Chondrocyte (in vitro differentiated cells): ENCODE results near the gene AXIN1. TPM values are rescaled to one million over a fixed set of nuclear protein-coding genes. Genes with fewer than 3 reads are reported as not detected.
"Not testable (repeated sequence)": the region's sequence is repeated elsewhere in the genome, so short reads cannot be mapped to it uniquely, and the experiment has no call there.

Experiments
- DNase-seq: peaks from one replicate; pipeline ENCODE4 v3.0.0; 2021; ENCODE audit warnings: mixed read lengths, low spot score
- H3K27ac Mint-ChIP-seq: one replicate; pipeline ENCODE4 v1.8.0; 2021; ENCODE audit warnings: mild to moderate bottlenecking, moderate library complexity, mixed read lengths; ENCODE audit not compliant: unreplicated experiment
- H3K27me3 Mint-ChIP-seq: 2 replicates; pipeline ENCODE4 v1.8.0; 2021; ENCODE audit warnings: low read depth, mixed read lengths
- H3K36me3 Mint-ChIP-seq: 2 replicates; pipeline ENCODE4 v1.8.0; 2021; ENCODE audit warnings: low read depth, mixed read lengths
- H3K4me1 Mint-ChIP-seq: 2 replicates; pipeline ENCODE4 v1.8.0; 2021; ENCODE audit warnings: low read depth, mild to moderate bottlenecking, mixed read lengths
- H3K4me3 Mint-ChIP-seq: one replicate; pipeline ENCODE4 v1.8.0; 2021; ENCODE audit warnings: mild to moderate bottlenecking, moderate library complexity, mixed read lengths; ENCODE audit not compliant: unreplicated experiment
- H3K9me3 Mint-ChIP-seq: 2 replicates; pipeline ENCODE4 v1.8.0; 2021; ENCODE audit warnings: low read depth, mixed read lengths
- CTCF ChIP-seq: fragments of 200-600 bp; sonication (generic); IDR thresholded peaks from 2 replicates; pipeline ENCODE4 v1.5.0; 2021; ENCODE audit warnings: antibody characterized with exemption, mild to moderate bottlenecking, moderate library complexity
- total RNA-seq: library from RNA; stranded (reverse); gene quantifications from 3 replicates; pipeline ENCODE4 v1.2.1, GENCODE V29; 2021

The AXIN1 gene
- total RNA-seq, 1 donor from 2014 or later, result 27.2 TPM

- peaks cover 22% of the 10 kb centered on the region for H3K4me1 Mint-ChIP-seq
- no peak overlapping the region for H3K4me3 Mint-ChIP-seq
- no peak for DNase-seq
- no peak for TF ChIP-seq CTCF
- H3K27me3 Mint-ChIP-seq, result no peaks in the 10 kb centered on the region
- H3K9me3 Mint-ChIP-seq, result no peaks in the 10 kb centered on the region
- no peak overlapping the region for H3K27ac Mint-ChIP-seq
- H3K36me3 Mint-ChIP-seq, result no peaks in the 10 kb centered on the region
These were observed 19.0 kb downstream of the AXIN1 start for GRCh38 chr16:333406-334094.

DNA sequence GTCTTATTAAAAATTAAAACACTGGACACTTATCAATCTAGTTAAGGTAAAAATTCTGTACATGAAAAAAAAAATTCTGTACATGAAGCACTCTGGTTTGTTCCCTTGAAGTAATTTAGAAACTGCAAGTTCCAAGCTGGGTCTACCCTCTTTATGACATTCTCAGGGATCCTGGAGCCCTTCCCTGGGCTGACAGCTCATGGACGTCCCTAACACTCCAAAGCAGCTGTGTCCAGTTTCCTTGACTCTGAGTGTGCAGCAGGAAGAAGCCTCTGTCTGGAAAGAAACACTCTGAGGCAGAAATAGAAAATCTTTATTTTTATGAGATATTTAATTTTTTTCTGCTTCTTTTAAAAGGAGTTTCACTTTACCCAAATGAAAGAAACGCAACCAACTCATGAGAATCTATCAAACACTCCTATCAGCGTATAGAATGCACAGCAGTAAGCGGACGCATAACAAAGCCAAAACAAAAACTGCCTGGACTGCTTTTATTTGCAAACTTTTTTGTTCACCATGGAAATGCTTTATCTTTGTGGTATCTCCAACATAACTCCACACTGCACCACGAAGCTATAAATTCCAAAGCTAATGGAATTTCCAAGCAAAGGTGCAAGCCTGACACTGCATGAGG, 21.2 kb downstream of the AXIN1 start:
- not testable (repeated sequence) for H3K9me3 Mint-ChIP-seq, H3K36me3 Mint-ChIP-seq, H3K4me3 Mint-ChIP-seq, H3K27me3 Mint-ChIP-seq, DNase-seq
- H3K27ac Mint-ChIP-seq, result peak overlapping the region; percentile 41
- peaks cover 32% of the 10 kb centered on the region for H3K4me1 Mint-ChIP-seq

DNA sequence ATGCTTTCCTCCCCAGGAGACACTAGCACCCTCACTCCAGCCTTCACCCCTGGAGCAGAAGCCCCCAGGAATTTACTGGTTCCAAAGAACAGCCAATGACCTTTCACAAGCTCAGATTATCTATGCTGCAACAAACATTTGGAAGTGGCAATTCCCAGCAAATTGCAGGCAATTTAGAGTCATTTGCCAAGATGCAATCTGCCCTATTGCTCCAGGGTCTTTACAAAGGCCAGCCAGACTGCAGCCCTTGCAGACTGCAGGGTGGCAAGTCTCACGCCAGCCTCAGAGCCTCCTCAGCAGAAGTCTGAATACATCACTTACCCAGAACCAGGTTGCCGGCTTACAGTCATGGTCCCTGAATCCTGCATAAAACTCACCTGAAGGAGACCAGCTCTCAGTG, 21.8 kb downstream of the AXIN1 start:
- no peak for TF ChIP-seq CTCF
- Mint-ChIP-seq H3K27me3 (no peaks in the 10 kb centered on the region), H3K4me1 (peaks cover 32% of the 10 kb centered on the region), H3K4me3 (no peak overlapping the region), H3K36me3 (no peaks in the 10 kb centered on the region), H3K9me3 (no peaks in the 10 kb centered on the region), H3K27ac (no peak overlapping the region)
- no peak for DNase-seq

GRCh38 chr16:325375-326145, 27.0 kb downstream of the AXIN1 start:
- H3K27ac Mint-ChIP-seq, result no peak overlapping the region
- DNase-seq, result no peak
- no peak overlapping the region for H3K4me3 Mint-ChIP-seq
- peaks cover 10% of the 10 kb centered on the region for H3K4me1 Mint-ChIP-seq
- no peaks in the 10 kb centered on the region for H3K36me3 Mint-ChIP-seq
- H3K27me3 Mint-ChIP-seq, result no peaks in the 10 kb centered on the region
- no peak for TF ChIP-seq CTCF
- H3K9me3 Mint-ChIP-seq, result no peaks in the 10 kb centered on the region

DNA sequence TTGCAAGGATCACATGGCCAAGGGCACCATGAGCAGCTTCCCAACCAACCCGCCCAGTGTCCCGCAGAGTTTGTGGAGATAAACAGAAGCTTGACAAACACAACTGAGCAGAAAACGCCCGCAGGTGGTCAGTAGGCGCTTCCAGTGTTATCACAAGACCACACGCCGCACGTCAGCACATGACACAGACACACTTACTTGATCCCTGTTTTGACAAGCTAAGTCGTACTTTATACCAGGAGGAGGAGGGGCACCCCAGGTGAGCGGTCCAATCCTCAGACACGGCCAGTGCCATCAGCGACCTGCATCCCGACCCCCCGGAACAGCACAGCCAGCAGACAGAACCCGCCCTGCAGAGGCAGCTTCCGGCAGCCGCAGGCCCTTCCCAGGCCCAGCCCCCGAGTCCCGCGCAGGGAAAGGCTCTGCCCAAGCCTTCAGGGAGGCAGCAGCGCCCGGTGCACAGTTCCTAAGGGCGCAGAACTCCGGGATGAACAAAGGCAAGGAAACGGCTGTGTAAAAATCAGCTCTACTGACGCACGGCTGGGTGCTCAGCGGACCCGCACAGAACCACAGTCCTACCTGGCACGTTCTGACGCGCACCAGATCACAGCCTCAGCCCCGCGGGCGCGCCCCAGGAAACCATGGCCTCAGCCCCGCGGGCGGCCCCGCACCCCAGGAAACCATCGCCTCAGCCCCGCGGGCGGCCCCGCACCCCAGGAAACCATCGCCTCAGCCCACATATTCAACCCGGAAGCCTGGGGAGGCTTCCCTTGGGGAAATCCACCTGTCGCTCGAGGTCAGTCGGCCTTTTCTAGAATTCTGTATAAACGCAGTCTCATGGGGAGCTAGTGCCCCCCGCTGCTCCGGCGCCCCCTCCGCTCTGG, 27.8 kb downstream of the AXIN1 start:
- Mint-ChIP-seq H3K36me3 (no peaks in the 10 kb centered on the region), H3K4me1 (peaks cover 10% of the 10 kb centered on the region), H3K27ac (no peak overlapping the region), H3K9me3 (no peaks in the 10 kb centered on the region), H3K27me3 (no peaks in the 10 kb centered on the region), H3K4me3 (no peak overlapping the region)
- no peak for TF ChIP-seq CTCF
- no peak for DNase-seq
